ENCODE results near the gene PSMD10.

DNA sequence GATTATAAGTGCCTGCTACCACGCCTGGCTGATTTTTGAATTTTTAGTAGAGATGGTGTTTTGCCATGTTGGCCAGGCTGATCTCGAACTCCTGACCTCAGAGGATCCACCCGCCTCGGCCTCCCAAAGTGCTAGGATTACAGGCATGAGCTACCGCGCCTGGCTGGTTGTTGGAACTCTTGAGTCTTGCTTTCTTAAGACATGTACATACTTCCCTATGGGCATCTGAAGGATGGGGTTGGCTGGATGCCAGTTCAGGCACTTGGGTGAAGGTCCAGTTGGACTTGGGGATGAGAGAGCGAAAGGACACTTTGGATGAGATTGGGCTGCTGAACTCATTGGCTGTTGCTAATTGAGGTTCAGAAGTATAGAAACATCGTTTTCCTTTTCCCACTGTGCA, 40.7 kb upstream of the PSMD10 start:
- TF ChIP-seq, protein P1, sequence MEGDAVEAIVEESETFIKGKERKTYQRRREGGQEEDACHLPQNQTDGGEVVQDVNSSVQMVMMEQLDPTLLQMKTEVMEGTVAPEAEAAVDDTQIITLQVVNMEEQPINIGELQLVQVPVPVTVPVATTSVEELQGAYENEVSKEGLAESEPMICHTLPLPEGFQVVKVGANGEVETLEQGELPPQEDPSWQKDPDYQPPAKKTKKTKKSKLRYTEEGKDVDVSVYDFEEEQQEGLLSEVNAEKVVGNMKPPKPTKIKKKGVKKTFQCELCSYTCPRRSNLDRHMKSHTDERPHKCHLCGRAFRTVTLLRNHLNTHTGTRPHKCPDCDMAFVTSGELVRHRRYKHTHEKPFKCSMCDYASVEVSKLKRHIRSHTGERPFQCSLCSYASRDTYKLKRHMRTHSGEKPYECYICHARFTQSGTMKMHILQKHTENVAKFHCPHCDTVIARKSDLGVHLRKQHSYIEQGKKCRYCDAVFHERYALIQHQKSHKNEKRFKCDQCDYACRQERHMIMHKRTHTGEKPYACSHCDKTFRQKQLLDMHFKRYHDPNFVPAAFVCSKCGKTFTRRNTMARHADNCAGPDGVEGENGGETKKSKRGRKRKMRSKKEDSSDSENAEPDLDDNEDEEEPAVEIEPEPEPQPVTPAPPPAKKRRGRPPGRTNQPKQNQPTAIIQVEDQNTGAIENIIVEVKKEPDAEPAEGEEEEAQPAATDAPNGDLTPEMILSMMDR (IDR thresholded peaks at IDR 0.05; ENCODE audit: insufficient read depth, low read length) = no peak
- TF ChIP-seq POLR2AphosphoS5 (IDR thresholded peaks at IDR 0.05; ENCODE audit: low read depth) (no peak), GABPA (IDR thresholded peaks at IDR 0.05; ENCODE audit: low read depth) (no peak), SPI1 (IDR thresholded peaks at IDR 0.05; ENCODE audit: borderline replicate concordance, low read depth) (no peak), REST (IDR thresholded peaks at IDR 0.05; ENCODE audit: insufficient replicate concordance, low read depth) (no peak)
